WTC11 (cell line): ENCODE measurements around the gene ZNF407. TPM values are rescaled to one million over a fixed set of nuclear protein-coding genes. Genes with fewer than 3 reads are reported as not detected.
A peak's percentile ranks its signal among the peaks of the same experiment; 100 is the strongest.

Experiments
- ATAC-seq: fragments of 200-7000 bp; cut with Tn5 transposase; 2 replicates; pipeline ENCODE4 v1.10.0; 2021; ENCODE audit warnings: mild to moderate bottlenecking, moderate library complexity
- CTCF ChIA-PET: fragments of 300-600 bp; sonication (Branson Sonifier 250); formaldehyde crosslinking; loops from one replicate; lab custom pipeline; 2021; ENCODE audit warnings: antibody characterized with exemption; lab: Charles Lee
- POLR2A ChIA-PET: fragments of 350-600 bp; sonication (Branson Sonifier 250); formaldehyde crosslinking; loops from one replicate; lab custom pipeline; 2021; ENCODE audit warnings: antibody characterized with exemption; lab: Charles Lee
- DNase-seq: peaks from one replicate; pipeline ENCODE4 v3.0.0; 2021; ENCODE audit warnings: low spot score
- H3K27ac Mint-ChIP-seq: 2 replicates; pipeline ENCODE4 v1.8.0; 2021; ENCODE audit warnings: mixed read lengths
- H3K27me3 Mint-ChIP-seq: 2 replicates; pipeline ENCODE4 v1.8.0; 2021; ENCODE audit warnings: low read depth, mild to moderate bottlenecking, moderate library complexity, mixed read lengths
- H3K36me3 Mint-ChIP-seq: 2 replicates; pipeline ENCODE4 v1.8.0; 2021; ENCODE audit warnings: mixed read lengths
- H3K4me1 Mint-ChIP-seq: 2 replicates; pipeline ENCODE4 v1.8.0; 2022; ENCODE audit warnings: mixed read lengths
- H3K4me3 Mint-ChIP-seq: 2 replicates; pipeline ENCODE4 v1.8.0; 2021; ENCODE audit warnings: mild to moderate bottlenecking, moderate library complexity, mixed read lengths
- H3K9me3 Mint-ChIP-seq: 2 replicates; pipeline ENCODE4 v1.8.0; 2021; ENCODE audit warnings: mixed read lengths
- AFF4 ChIP-seq: sonication (generic); formaldehyde crosslinking; IDR thresholded peaks from 2 replicates; pipeline ENCODE4 v1.8.1; 2023; ENCODE audit warnings: mild to moderate bottlenecking, missing genetic modification reagents, borderline replicate concordance
- ATF1 ChIP-seq: sonication (generic); formaldehyde crosslinking; IDR thresholded peaks from 2 replicates; pipeline ENCODE4 v1.8.1; 2023; ENCODE audit warnings: mild to moderate bottlenecking, moderate library complexity, missing genetic modification reagents
- GTF2I ChIP-seq: fragments of 250-450 bp; sonication (Bioruptor Pico); conservative IDR thresholded peaks from 2 replicates; pipeline ENCODE4 v1.4.0; 2021; ENCODE audit warnings: mild to moderate bottlenecking
- HMGA2 ChIP-seq: fragments of 250-450 bp; sonication (Bioruptor Pico); IDR thresholded peaks from 2 replicates; pipeline ENCODE4 v1.4.0; 2021; ENCODE audit warnings: mild to moderate bottlenecking, moderate library complexity
- IRF2 ChIP-seq: sonication (generic); formaldehyde crosslinking; IDR thresholded peaks from 2 replicates; pipeline ENCODE4 v1.8.0; 2022; ENCODE audit warnings: low read depth, missing genetic modification reagents, borderline replicate concordance
- SMAD3 ChIP-seq: sonication (generic); formaldehyde crosslinking; IDR thresholded peaks from 2 replicates; pipeline ENCODE4 v1.8.0; 2022; ENCODE audit warnings: missing genetic modification reagents, mild to moderate bottlenecking, borderline replicate concordance
- ZBTB43 ChIP-seq: sonication (generic); formaldehyde crosslinking; IDR thresholded peaks from 2 replicates; pipeline ENCODE4 v1.8.1; 2023; ENCODE audit warnings: mild to moderate bottlenecking, missing genetic modification reagents
- ZNF138 ChIP-seq: sonication (generic); formaldehyde crosslinking; conservative IDR thresholded peaks from 2 replicates; pipeline ENCODE4 v1.8.1; 2022; ENCODE audit warnings: mild to moderate bottlenecking, moderate library complexity, missing genetic modification reagents
- ZNF232 ChIP-seq: sonication (generic); formaldehyde crosslinking; IDR thresholded peaks from 2 replicates; pipeline ENCODE4 v1.8.0; 2022; ENCODE audit warnings: mild to moderate bottlenecking, missing genetic modification reagents
- ZNF317 ChIP-seq: sonication (generic); formaldehyde crosslinking; IDR thresholded peaks from 2 replicates; pipeline ENCODE4 v1.8.1; 2023; ENCODE audit warnings: low read depth, mild to moderate bottlenecking, moderate library complexity, missing genetic modification reagents, borderline replicate concordance
- ZNF425 ChIP-seq: fragments of 250-450 bp; sonication (Bioruptor Pico); conservative IDR thresholded peaks from 2 replicates; pipeline ENCODE4 v1.9.0; 2021; ENCODE audit warnings: mild to moderate bottlenecking
- total RNA-seq: library from RNA; stranded (reverse); gene quantifications from 3 replicates; pipeline ENCODE4 v1.2.3, GENCODE V29; 2021
- TF ChIP-seq, protein P1 (sequence below): sonication (generic); formaldehyde crosslinking; IDR thresholded peaks from 2 replicates; pipeline ENCODE4 v1.8.0; 2023; ENCODE audit warnings: missing genetic modification reagents
- TF ChIP-seq, protein P2 (sequence below): sonication (generic); formaldehyde crosslinking; IDR thresholded peaks from 2 replicates; pipeline ENCODE4 v1.8.0; 2022; ENCODE audit warnings: mild to moderate bottlenecking, missing genetic modification reagents
- TF ChIP-seq, protein P3 (sequence below): sonication (generic); formaldehyde crosslinking; IDR thresholded peaks from 2 replicates; pipeline ENCODE4 v1.8.1; 2023; ENCODE audit warnings: mild to moderate bottlenecking, missing genetic modification reagents, moderate library complexity
- TF ChIP-seq, protein P4 (sequence below): fragments of 250-450 bp; sonication (Bioruptor Pico); IDR thresholded peaks from 2 replicates; pipeline ENCODE4 v1.9.0; 2021; ENCODE audit warnings: mild to moderate bottlenecking, borderline replicate concordance

ZNF407 gene
- total RNA-seq, 1 experiment from 2014 or later: 6.5 TPM

- H3K27ac Mint-ChIP-seq: no peak overlapping the region
- ATAC-seq: no peak
Measured at GRCh38 chr18:74733598-74733997, 135.9 kb downstream of the ZNF407 start.

DNA sequence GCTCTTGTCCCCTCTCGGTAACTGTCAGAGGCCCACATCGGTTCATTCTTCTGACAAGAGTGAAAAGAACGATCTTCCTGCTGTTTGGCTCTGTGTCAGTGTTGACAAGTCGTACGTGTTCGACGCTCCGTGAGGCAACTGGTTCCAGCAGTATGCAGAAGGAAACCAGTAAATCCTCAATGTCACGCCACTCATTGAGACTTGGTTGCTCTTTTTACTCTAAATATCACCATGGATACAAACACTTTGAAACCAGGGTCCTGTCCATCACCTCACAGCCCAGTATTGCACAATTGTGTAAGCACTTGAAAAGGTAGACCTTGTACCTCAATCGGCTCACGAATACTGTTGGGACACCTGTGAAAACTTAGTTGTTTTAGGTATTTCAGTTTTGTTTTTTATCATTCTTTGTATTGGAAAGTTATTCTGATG, 136.4 kb downstream of the ZNF407 start:
- Mint-ChIP-seq H3K4me3 (no peak overlapping the region), H3K27ac (no peak overlapping the region), H3K4me1 (peaks cover 10% of the 10 kb centered on the region), H3K27me3 (no peaks in the 10 kb centered on the region), H3K36me3 (no peaks in the 10 kb centered on the region), H3K9me3 (no peaks in the 10 kb centered on the region)
- DNase-seq: no peak
- no peak for ATAC-seq
- TF ChIP-seq, protein P1, sequence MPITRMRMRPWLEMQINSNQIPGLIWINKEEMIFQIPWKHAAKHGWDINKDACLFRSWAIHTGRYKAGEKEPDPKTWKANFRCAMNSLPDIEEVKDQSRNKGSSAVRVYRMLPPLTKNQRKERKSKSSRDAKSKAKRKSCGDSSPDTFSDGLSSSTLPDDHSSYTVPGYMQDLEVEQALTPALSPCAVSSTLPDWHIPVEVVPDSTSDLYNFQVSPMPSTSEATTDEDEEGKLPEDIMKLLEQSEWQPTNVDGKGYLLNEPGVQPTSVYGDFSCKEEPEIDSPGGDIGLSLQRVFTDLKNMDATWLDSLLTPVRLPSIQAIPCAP (CRISPR knock-in tag): no peak
- POLR2A ChIA-PET: no interaction called here
- CTCF ChIA-PET: no interaction called here

More at GRCh38 chr18:74733598-74733997, 135.9 kb downstream of the ZNF407 start:
- CTCF ChIA-PET: interaction anchor here (0.6 kb wide), 1 partner anchor 452 kb away, joined by 3 read pairs; no protein-coding TSS in a partner anchor
- Mint-ChIP-seq H3K9me3 (no peaks in the 10 kb centered on the region), H3K36me3 (no peaks in the 10 kb centered on the region), H3K4me3 (no peak overlapping the region), H3K4me1 (peaks cover 10% of the 10 kb centered on the region), H3K27me3 (no peaks in the 10 kb centered on the region)
- POLR2A ChIA-PET: no interaction called here
- TF ChIP-seq AFF4 (CRISPR knock-in tag) (no peak), ZNF425 (no peak), IRF2 (CRISPR knock-in tag) (no peak), ATF1 (no peak), ZNF232 (no peak), SMAD3 (no peak), ZNF317 (CRISPR knock-in tag) (no peak), ZBTB43 (CRISPR knock-in tag) (no peak)
- TF ChIP-seq, protein P2, sequence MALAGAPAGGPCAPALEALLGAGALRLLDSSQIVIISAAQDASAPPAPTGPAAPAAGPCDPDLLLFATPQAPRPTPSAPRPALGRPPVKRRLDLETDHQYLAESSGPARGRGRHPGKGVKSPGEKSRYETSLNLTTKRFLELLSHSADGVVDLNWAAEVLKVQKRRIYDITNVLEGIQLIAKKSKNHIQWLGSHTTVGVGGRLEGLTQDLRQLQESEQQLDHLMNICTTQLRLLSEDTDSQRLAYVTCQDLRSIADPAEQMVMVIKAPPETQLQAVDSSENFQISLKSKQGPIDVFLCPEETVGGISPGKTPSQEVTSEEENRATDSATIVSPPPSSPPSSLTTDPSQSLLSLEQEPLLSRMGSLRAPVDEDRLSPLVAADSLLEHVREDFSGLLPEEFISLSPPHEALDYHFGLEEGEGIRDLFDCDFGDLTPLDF (CRISPR knock-in tag): no peak
- no peak for DNase-seq

DNA sequence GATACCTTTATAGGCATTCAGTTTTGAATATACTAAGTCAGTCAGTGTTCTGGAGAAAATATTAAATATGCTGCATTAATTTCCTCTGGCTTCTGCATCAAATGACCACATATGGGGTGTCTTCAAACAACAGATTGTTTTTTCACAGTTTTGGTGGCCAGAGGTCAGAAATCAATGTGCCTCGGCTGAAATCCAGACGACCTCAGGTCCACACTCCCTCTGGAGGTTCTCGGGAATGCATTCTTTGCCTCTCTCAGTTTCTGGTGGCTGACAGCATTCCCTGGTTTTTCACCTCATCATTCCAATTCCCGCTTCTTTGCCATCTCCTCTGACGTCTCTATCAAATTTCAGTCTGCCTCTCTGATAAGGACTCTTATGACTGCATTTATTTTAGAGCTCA, 142.3 kb downstream of the ZNF407 start:
- DNase-seq (no peak), ATAC-seq (peak; percentile 41; the same call in 1 of the 2 replicates)
- no peaks in the 10 kb centered on the region for H3K9me3 Mint-ChIP-seq
- CTCF ChIA-PET: no interaction called here
- peaks cover 10% of the 10 kb centered on the region for H3K4me1 Mint-ChIP-seq
- POLR2A ChIA-PET: no interaction called here
- no peak overlapping the region for H3K4me3 Mint-ChIP-seq
- no peaks in the 10 kb centered on the region for H3K27me3 Mint-ChIP-seq
- H3K27ac Mint-ChIP-seq: 0 out of 2 replicates have a peak overlapping the region, but pooled peaks have one; percentile 5
- no peaks in the 10 kb centered on the region for H3K36me3 Mint-ChIP-seq
- TF ChIP-seq GTF2I (no peak), ZNF138 (CRISPR knock-in tag) (no peak), HMGA2 (CRISPR knock-in tag) (no peak), ZBTB43 (CRISPR knock-in tag) (no peak)
- TF ChIP-seq, protein P3, sequence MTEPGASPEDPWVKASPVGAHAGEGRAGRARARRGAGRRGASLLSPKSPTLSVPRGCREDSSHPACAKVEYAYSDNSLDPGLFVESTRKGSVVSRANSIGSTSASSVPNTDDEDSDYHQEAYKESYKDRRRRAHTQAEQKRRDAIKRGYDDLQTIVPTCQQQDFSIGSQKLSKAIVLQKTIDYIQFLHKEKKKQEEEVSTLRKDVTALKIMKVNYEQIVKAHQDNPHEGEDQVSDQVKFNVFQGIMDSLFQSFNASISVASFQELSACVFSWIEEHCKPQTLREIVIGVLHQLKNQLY (CRISPR knock-in tag): no peak
- TF ChIP-seq, protein P4, sequence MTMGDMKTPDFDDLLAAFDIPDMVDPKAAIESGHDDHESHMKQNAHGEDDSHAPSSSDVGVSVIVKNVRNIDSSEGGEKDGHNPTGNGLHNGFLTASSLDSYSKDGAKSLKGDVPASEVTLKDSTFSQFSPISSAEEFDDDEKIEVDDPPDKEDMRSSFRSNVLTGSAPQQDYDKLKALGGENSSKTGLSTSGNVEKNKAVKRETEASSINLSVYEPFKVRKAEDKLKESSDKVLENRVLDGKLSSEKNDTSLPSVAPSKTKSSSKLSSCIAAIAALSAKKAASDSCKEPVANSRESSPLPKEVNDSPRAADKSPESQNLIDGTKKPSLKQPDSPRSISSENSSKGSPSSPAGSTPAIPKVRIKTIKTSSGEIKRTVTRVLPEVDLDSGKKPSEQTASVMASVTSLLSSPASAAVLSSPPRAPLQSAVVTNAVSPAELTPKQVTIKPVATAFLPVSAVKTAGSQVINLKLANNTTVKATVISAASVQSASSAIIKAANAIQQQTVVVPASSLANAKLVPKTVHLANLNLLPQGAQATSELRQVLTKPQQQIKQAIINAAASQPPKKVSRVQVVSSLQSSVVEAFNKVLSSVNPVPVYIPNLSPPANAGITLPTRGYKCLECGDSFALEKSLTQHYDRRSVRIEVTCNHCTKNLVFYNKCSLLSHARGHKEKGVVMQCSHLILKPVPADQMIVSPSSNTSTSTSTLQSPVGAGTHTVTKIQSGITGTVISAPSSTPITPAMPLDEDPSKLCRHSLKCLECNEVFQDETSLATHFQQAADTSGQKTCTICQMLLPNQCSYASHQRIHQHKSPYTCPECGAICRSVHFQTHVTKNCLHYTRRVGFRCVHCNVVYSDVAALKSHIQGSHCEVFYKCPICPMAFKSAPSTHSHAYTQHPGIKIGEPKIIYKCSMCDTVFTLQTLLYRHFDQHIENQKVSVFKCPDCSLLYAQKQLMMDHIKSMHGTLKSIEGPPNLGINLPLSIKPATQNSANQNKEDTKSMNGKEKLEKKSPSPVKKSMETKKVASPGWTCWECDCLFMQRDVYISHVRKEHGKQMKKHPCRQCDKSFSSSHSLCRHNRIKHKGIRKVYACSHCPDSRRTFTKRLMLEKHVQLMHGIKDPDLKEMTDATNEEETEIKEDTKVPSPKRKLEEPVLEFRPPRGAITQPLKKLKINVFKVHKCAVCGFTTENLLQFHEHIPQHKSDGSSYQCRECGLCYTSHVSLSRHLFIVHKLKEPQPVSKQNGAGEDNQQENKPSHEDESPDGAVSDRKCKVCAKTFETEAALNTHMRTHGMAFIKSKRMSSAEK: no peak
